MM.1S (cell line): ENCODE data around the gene KRTAP10-3.

Experiments used
- DNase-seq: peaks from one replicate; pipeline ENCODE4 v3.0.0-alpha.2; 2015
- H2AFZ ChIP-seq: fragments of 300-600 bp; sonication (generic); 2 replicates; pipeline ENCODE4 v1.6.0; 2016; ENCODE audit warnings: antibody characterized with exemption, low read length
- H3F3A ChIP-seq: fragments of 300-600 bp; sonication (generic); 2 replicates; pipeline ENCODE4 v1.6.1; 2016; ENCODE audit warnings: mild to moderate bottlenecking, antibody characterized with exemption, low read length, moderate library complexity, mixed read lengths; ENCODE audit not compliant: insufficient read depth
- H3K27ac ChIP-seq: fragments of 300-600 bp; sonication (generic); 2 replicates; pipeline ENCODE4 v1.5.1; 2016; ENCODE audit warnings: mild to moderate bottlenecking, low read length
- H3K27me3 ChIP-seq: fragments of 300-600 bp; sonication (generic); replicated peaks from 2 replicates; pipeline ENCODE4 v1.6.0; 2016; ENCODE audit warnings: low read length; ENCODE audit not compliant: insufficient read depth
- H3K36me3 ChIP-seq: fragments of 300-600 bp; sonication (generic); replicated peaks from 2 replicates; pipeline ENCODE4 v1.6.1; 2016; ENCODE audit warnings: mild to moderate bottlenecking, low read length, mixed read lengths; ENCODE audit not compliant: insufficient read depth
- H3K4me1 ChIP-seq: fragments of 300-600 bp; sonication (generic); 2 replicates; pipeline ENCODE4 v1.6.1; 2016; ENCODE audit warnings: low read length, mixed read lengths
- H3K4me2 ChIP-seq: fragments of 300-600 bp; sonication (generic); 2 replicates; pipeline ENCODE4 v1.6.0; 2016; ENCODE audit warnings: low read depth, low read length
- H3K4me3 ChIP-seq: fragments of 300-600 bp; sonication (generic); 2 replicates; pipeline ENCODE4 v1.5.1; 2016; ENCODE audit warnings: low read length, mixed read lengths
- H3K79me2 ChIP-seq: fragments of 300-600 bp; sonication (generic); 2 replicates; pipeline ENCODE4 v1.6.1; 2016; ENCODE audit warnings: mixed run types, low read length, mixed read lengths
- H3K9ac ChIP-seq: fragments of 300-600 bp; sonication (generic); 2 replicates; pipeline ENCODE4 v1.6.1; 2016; ENCODE audit warnings: low read length, mixed read lengths
- H3K9me2 ChIP-seq: fragments of 300-600 bp; sonication (generic); replicated peaks from 2 replicates; pipeline ENCODE4 v1.6.1; 2016; ENCODE audit warnings: mild to moderate bottlenecking, low read length, mixed read lengths; ENCODE audit not compliant: insufficient read depth
- H3K9me3 ChIP-seq: fragments of 300-600 bp; sonication (generic); replicated peaks from 2 replicates; pipeline ENCODE4 v1.6.1; 2016; ENCODE audit warnings: mild to moderate bottlenecking, low read length, mixed read lengths; ENCODE audit not compliant: insufficient read depth
- H4K20me1 ChIP-seq: fragments of 300-600 bp; sonication (generic); 2 replicates; pipeline ENCODE4 v1.6.1; 2016; ENCODE audit warnings: mild to moderate bottlenecking, low read length, moderate library complexity, mixed read lengths; ENCODE audit not compliant: insufficient read depth
- EZH2 ChIP-seq: fragments of 300-600 bp; sonication (generic); optimal IDR thresholded peaks from 2 replicates; pipeline ENCODE3; 2017; ENCODE audit warnings: low read depth, mild to moderate bottlenecking, antibody characterized with exemption, low read length, mixed read lengths
- EZH2phosphoT487 ChIP-seq: fragments of 300-600 bp; sonication (generic); IDR thresholded peaks from 2 replicates; pipeline ENCODE4 v1.6.1; 2018; ENCODE audit warnings: antibody characterized with exemption, low read length
- TF ChIP-seq, protein P1 (sequence below): fragments of 300-600 bp; sonication (generic); IDR thresholded peaks from 2 replicates; pipeline ENCODE4 v1.5.1; 2016; ENCODE audit warnings: antibody characterized with exemption, low read length, mixed read lengths

The KRTAP10-3 gene

DNA sequence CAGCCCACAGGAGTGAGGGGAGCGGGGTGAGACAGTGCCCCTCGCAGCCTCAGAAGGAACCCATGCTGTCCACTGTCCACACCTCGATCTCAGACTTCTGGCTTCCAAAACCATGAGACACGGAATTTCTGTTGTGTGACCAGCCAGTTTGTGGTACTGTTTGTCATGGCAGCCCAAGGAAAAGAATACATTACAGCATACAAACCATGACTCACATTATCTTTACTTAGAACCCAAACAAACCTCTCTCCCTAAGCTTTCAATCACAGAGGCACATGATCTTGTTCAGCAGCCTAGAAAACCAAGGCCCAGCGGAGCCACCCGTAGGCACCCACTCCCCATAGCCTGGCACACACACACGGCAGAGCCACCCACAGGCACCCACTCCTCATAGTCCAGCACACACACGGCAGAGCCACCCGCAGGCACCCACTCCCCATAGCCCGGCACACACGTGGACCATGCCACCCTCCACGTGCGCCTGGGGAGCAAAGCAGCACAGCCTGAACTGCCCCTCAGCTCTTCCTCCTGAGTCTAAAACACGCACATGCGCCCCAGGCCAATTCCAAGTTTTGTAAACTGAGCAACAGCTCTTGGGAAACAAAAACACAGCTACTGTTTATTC, 14.5 kb upstream of the KRTAP10-3 start:
- no peaks in the 10 kb centered on the region for H3K9me3 ChIP-seq
- no peak overlapping the region for H2AFZ ChIP-seq
- TF ChIP-seq EZH2: no peak
- TF ChIP-seq, protein P1, sequence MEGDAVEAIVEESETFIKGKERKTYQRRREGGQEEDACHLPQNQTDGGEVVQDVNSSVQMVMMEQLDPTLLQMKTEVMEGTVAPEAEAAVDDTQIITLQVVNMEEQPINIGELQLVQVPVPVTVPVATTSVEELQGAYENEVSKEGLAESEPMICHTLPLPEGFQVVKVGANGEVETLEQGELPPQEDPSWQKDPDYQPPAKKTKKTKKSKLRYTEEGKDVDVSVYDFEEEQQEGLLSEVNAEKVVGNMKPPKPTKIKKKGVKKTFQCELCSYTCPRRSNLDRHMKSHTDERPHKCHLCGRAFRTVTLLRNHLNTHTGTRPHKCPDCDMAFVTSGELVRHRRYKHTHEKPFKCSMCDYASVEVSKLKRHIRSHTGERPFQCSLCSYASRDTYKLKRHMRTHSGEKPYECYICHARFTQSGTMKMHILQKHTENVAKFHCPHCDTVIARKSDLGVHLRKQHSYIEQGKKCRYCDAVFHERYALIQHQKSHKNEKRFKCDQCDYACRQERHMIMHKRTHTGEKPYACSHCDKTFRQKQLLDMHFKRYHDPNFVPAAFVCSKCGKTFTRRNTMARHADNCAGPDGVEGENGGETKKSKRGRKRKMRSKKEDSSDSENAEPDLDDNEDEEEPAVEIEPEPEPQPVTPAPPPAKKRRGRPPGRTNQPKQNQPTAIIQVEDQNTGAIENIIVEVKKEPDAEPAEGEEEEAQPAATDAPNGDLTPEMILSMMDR: no peak
- TF ChIP-seq EZH2phosphoT487: no peak
- H3K27me3 ChIP-seq: peaks cover 94% of the 10 kb centered on the region
- H3K4me3 ChIP-seq: no peak overlapping the region
- H3K4me1 ChIP-seq: no peaks in the 10 kb centered on the region
- H3K79me2 ChIP-seq: no peaks in the 10 kb centered on the region
- no peaks in the 10 kb centered on the region for H3F3A ChIP-seq
- no peaks in the 10 kb centered on the region for H4K20me1 ChIP-seq
- no peak for DNase-seq
- no peak overlapping the region for H3K4me2 ChIP-seq
- H3K9me2 ChIP-seq: no peaks in the 10 kb centered on the region
- H3K9ac ChIP-seq: no peak overlapping the region
- H3K36me3 ChIP-seq: no peaks in the 10 kb centered on the region
- H3K27ac ChIP-seq: no peak overlapping the region

DNA sequence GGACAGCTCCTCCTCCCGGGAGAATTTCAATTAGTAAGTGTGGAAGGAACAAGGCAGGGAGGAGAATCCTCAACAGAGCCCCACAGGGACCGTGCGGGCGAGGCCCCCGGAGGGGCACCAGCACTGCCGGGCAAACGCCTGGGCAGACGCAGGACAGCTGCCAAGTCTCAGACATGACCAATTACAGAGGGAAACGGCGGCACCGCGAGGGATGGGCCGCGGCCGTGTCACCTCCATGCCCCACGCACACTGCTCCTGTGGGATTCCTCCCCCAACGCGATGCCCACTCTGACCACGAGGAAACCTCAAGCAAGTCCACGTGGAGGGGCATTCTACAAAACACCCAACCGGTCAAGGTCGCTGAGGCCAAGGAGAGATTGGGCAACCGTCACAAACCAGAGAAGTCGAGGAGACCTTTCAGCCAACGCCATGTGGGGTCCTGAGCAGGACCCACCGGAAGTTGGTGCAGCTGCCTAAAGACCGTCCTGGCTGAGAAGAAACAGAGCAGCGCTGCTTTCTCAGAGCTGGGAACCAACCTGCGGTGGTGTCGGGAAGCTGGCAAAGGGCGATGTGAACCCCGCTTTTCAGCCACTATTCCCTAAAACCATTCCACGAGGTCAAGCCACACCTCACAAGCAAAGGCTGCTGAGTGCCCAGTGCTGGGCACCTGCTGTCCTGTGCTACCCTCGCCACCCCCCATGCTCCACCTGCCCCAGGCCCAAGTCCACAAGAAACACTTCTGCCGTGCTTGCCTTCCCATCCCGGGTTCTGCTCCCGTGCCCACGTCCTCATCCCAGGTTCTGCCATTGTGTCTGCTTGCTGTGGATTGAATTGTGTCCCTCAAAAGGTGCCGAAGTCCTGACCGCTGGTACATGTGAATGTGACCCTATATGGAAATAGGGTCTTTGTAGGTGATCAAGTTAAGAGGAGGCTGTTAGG, 13.5 kb upstream of the KRTAP10-3 start:
- H3K9me3 ChIP-seq: no peaks in the 10 kb centered on the region

DNA sequence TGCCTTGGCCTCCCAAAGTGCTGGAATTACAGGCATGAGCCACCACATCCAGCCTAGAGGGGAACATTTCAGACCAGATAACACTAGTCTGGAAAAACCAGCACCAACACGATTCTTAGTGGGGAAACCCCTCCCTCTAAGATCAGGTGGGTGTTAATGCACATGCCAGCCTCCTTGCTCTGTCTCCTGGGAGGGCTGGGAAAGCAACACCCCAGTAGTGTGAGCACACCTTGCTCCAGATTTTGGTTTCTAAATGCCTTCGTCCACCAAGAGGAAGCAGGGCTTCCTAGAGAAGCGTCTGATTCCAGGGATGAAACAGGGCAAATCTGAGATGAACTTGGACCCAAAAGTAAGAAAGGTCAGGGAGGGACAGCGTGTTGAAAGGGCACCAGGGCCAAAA, 12.7 kb upstream of the KRTAP10-3 start:
- Histone ChIP-seq H3K4me3 (no peak overlapping the region), H3F3A (no peaks in the 10 kb centered on the region), H3K79me2 (no peaks in the 10 kb centered on the region), H3K9me3 (no peaks in the 10 kb centered on the region), H3K4me2 (no peak overlapping the region), H2AFZ (no peak overlapping the region), H4K20me1 (no peaks in the 10 kb centered on the region), H3K36me3 (no peaks in the 10 kb centered on the region), H3K9me2 (no peaks in the 10 kb centered on the region), H3K27me3 (peaks cover 94% of the 10 kb centered on the region), H3K27ac (no peak overlapping the region), H3K9ac (no peak overlapping the region), H3K4me1 (no peaks in the 10 kb centered on the region)
- no peak for DNase-seq
- TF ChIP-seq, protein P1: no peak
- TF ChIP-seq EZH2 (no peak), EZH2phosphoT487 (no peak)

More for the DNA sequence above, 13.5 kb upstream of the KRTAP10-3 start:
- Histone ChIP-seq H3K4me2 (no peak overlapping the region), H3K79me2 (no peaks in the 10 kb centered on the region), H3K36me3 (no peaks in the 10 kb centered on the region), H3F3A (no peaks in the 10 kb centered on the region), H3K9me2 (no peaks in the 10 kb centered on the region), H3K27ac (no peak overlapping the region), H3K4me1 (no peaks in the 10 kb centered on the region), H4K20me1 (no peaks in the 10 kb centered on the region), H3K9ac (no peak overlapping the region), H2AFZ (no peak overlapping the region), H3K4me3 (no peak overlapping the region), H3K27me3 (peaks cover 94% of the 10 kb centered on the region)
- TF ChIP-seq, protein P1: no peak
- no peak for TF ChIP-seq EZH2phosphoT487
- no peak for TF ChIP-seq EZH2
- DNase-seq: no peak
